SK-N-SH (cell line): ENCODE results near the gene ERC1. TPM values are rescaled to one million over a fixed set of nuclear protein-coding genes. Genes with fewer than 3 reads are reported as not detected.

Experiments
- CTCF ChIA-PET: fragments of 300-600, 350-600 bp; formaldehyde crosslinking; extraction: SDS; loops from one replicate; lab custom pipeline; 2021; lab: Yijun Ruan, JAX
- POLR2A ChIA-PET: fragments of 350-600 bp; sonication (Branson Sonifier 250); formaldehyde crosslinking; extraction: SDS; loops from one replicate; lab custom pipeline; 2020; ENCODE audit warnings: antibody characterized with exemption, inconsistent platforms; lab: Yijun Ruan, JAX
- DNase-seq: peaks from one replicate; pipeline ENCODE4 v3.0.0; 2012
- H2AFZ ChIP-seq: fragments of 200-600 bp; sonication (generic); 2 replicates; pipeline ENCODE4 v1.8.1; 2016; ENCODE audit warnings: antibody characterized with exemption, mild to moderate bottlenecking, low read depth
- H3F3A ChIP-seq: fragments of 200-600 bp; sonication (generic); replicated peaks from 2 replicates; pipeline ENCODE3; 2016; ENCODE audit warnings: antibody characterized with exemption, mild to moderate bottlenecking; ENCODE audit not compliant: insufficient read depth
- H3K27ac ChIP-seq, 2 experiments: fragments of 200-500 bp in 1 of 2; fragments of 200-600 bp in 1 of 2; sonication (Bioruptor generic) in 1 of 2; sonication (generic), shearing (Covaris generic) in 1 of 2; 2 replicates each; pipeline versions ENCODE4 v1.5.1 to v1.6.1; 2014 to 2016; ENCODE audit warnings: low read depth in 2 of 2, inconsistent platforms in 1 of 2, low read length in 1 of 2, mild to moderate bottlenecking in 1 of 2, mixed read lengths in 1 of 2
- H3K27me3 ChIP-seq: fragments of 200-600 bp; sonication (generic), shearing (Covaris generic); 2 replicates; pipeline ENCODE4 v1.6.1; 2016; ENCODE audit warnings: mixed run types; ENCODE audit not compliant: insufficient read depth
- H3K36me3 ChIP-seq, 2 experiments: fragments of 200-500 bp in 1 of 2; fragments of 200-600 bp in 1 of 2; sonication (Bioruptor generic) in 1 of 2; sonication (generic) in 1 of 2; replicated peaks in 1 of 2; 2 replicates each; pipeline versions ENCODE3 to v1.5.1; 2014 to 2016; ENCODE audit warnings: low read length in 1 of 2, mild to moderate bottlenecking in 1 of 2; ENCODE audit not compliant: insufficient read depth in 2 of 2, control insufficient read depth in 1 of 2
- H3K4me1 ChIP-seq, 2 experiments: fragments of 200-500 bp in 1 of 2; fragments of 200-600 bp in 1 of 2; sonication (Bioruptor generic) in 1 of 2; sonication (generic), shearing (Covaris generic) in 1 of 2; 2 replicates each; pipeline versions ENCODE4 v1.5.1 to v1.6.1; 2014 to 2016; ENCODE audit warnings: low read depth in 1 of 2, low read length in 1 of 2, mixed run types in 1 of 2; ENCODE audit not compliant: insufficient read depth in 2 of 2, control insufficient read depth in 1 of 2
- H3K4me2 ChIP-seq: fragments of 200-600 bp; sonication (generic), shearing (Covaris generic); 2 replicates; pipeline ENCODE4 v1.6.1; 2017; ENCODE audit warnings: mixed run types
- H3K4me3 ChIP-seq, 2 experiments: fragments of 200-500 bp in 1 of 2; fragments of 200-600 bp in 1 of 2; sonication (Bioruptor generic) in 1 of 2; sonication (generic), shearing (Covaris generic) in 1 of 2; 2 replicates each; pipeline versions ENCODE4 v1.5.1 to v1.8.1; 2014 to 2016; ENCODE audit warnings: low read depth in 2 of 2, inconsistent platforms in 1 of 2, low read length in 1 of 2, mild to moderate bottlenecking in 1 of 2, mixed read lengths in 1 of 2, moderate library complexity in 1 of 2
- H3K79me2 ChIP-seq: fragments of 200-600 bp; sonication (generic); 2 replicates; pipeline ENCODE4 v1.8.1; 2017; ENCODE audit warnings: mild to moderate bottlenecking; ENCODE audit not compliant: insufficient read depth
- H3K9ac ChIP-seq: fragments of 200-600 bp; sonication (generic); 2 replicates; pipeline ENCODE4 v1.6.1; 2017; ENCODE audit warnings: mixed run types
- H3K9me2 ChIP-seq: fragments of 200-600 bp; sonication (generic); 2 replicates; pipeline ENCODE4 v1.6.1; 2017; ENCODE audit warnings: mixed run types
- H3K9me3 ChIP-seq: fragments of 200-600 bp; sonication (generic); 2 replicates; pipeline ENCODE4 v1.6.1; 2017; ENCODE audit warnings: mixed run types, mild to moderate bottlenecking, moderate library complexity
- H4K20me1 ChIP-seq: fragments of 200-600 bp; sonication (generic); 2 replicates; pipeline ENCODE4 v1.6.1; 2017; ENCODE audit warnings: mild to moderate bottlenecking, mixed run types; ENCODE audit not compliant: insufficient read depth
- ELF1 ChIP-seq: IDR thresholded peaks from 2 replicates; pipeline ENCODE4 v1.4.0; 2012
- EZH2phosphoT487 ChIP-seq: fragments of 200-600 bp; sonication (generic); IDR thresholded peaks from 2 replicates; pipeline ENCODE4 v1.6.1; 2017; ENCODE audit warnings: low read depth, mixed run types, mild to moderate bottlenecking, antibody characterized with exemption, moderate library complexity, borderline replicate concordance
- GABPA ChIP-seq: IDR thresholded peaks from 2 replicates; pipeline ENCODE4 v1.4.0; 2012; ENCODE audit warnings: low read depth, mild to moderate bottlenecking
- MXI1 ChIP-seq: IDR thresholded peaks from 2 replicates; pipeline ENCODE4 v1.6.1; 2012; ENCODE audit warnings: mild to moderate bottlenecking, low read depth, low read length, improper control_type of control experiment
- POLR2AphosphoS5 ChIP-seq: IDR thresholded peaks from 2 replicates; pipeline ENCODE4 v1.6.1; 2012; ENCODE audit warnings: low read depth, low read length
- RAD21 ChIP-seq: IDR thresholded peaks from 2 replicates; pipeline ENCODE4 v1.6.1; 2012; ENCODE audit warnings: mild to moderate bottlenecking, low read length
- RCOR1 ChIP-seq: fragments of 150-350 bp; IDR thresholded peaks from 2 replicates; pipeline ENCODE4 v1.6.1; 2017; ENCODE audit warnings: antibody characterized with exemption, low read length
- RXRA ChIP-seq: IDR thresholded peaks from 2 replicates; pipeline ENCODE4 v1.4.0; 2012; ENCODE audit warnings: low read depth, mild to moderate bottlenecking, borderline replicate concordance
- SIN3A ChIP-seq: IDR thresholded peaks from 2 replicates; pipeline ENCODE4 v1.6.1; 2012; ENCODE audit warnings: low read depth, mild to moderate bottlenecking, low read length, moderate library complexity, borderline replicate concordance
- TCF12 ChIP-seq: IDR thresholded peaks from 2 replicates; pipeline ENCODE4 v1.4.0; 2012
- WGBS: methylation state at CpG from one replicate; pipeline ENCODE4 v1.1.6; 2017; ENCODE audit warnings: low lambda C conversion rate; 5-methylcytosine and 5-hydroxymethylcytosine counted together
- polyA plus RNA-seq, 3 experiments: library from polyadenylated mRNA; depleted of rRNA; stranded (reverse); fragments of >200 nt; gene quantifications; 2 replicates each; pipeline ENCODE4 v1.2.3, GENCODE V29; 2012
- TF ChIP-seq, protein P1 (sequence below): IDR thresholded peaks from 2 replicates; pipeline ENCODE4; 2012
- TF ChIP-seq, protein P2 (sequence below): IDR thresholded peaks from 2 replicates; pipeline ENCODE4 v1.4.0; 2012; ENCODE audit warnings: low read depth, borderline replicate concordance
- TF ChIP-seq, protein P3 (sequence below): IDR thresholded peaks from 2 replicates; pipeline ENCODE4 v1.4.0; 2012; ENCODE audit warnings: low read depth
- TF ChIP-seq, protein P4 (sequence below): fragments of 200-600 bp; sonication (generic); IDR thresholded peaks from 2 replicates; pipeline ENCODE4 v1.6.1; 2017; ENCODE audit warnings: antibody characterized with exemption, mild to moderate bottlenecking, moderate library complexity
- TF ChIP-seq, protein P5 (sequence below): fragments of 150-350 bp; IDR thresholded peaks from 2 replicates; pipeline ENCODE4 v1.6.1; 2016; ENCODE audit warnings: mild to moderate bottlenecking, low read depth, low read length

ERC1 gene
- polyA plus RNA-seq, 1 of the 3 experiments (the other 2 are of a cell fraction), result 7.5 TPM

DNA sequence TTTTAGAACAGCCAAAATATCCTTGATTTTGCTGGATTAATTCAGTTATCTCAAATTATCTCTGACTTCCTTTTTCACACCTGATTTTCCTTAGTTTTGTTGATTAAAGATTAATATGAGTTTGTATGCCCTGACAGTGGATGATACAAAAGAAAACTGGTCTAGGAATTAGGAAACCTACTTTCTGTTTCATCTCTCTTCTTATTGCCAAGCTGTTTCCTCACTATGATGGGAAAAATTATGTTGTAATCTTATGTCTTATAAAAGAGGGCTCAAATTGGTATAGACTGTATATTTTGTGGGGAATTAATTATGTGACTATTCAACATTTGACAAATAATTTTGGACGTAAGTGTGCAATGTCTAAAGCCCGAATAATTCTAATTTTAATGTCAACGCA, 331.8 kb downstream of the ERC1 start:
- TF ChIP-seq RCOR1 (no peak), MXI1 (no peak), GABPA (no peak), ELF1 (no peak), TCF12 (no peak), SIN3A (no peak), EZH2phosphoT487 (no peak), RAD21 (no peak), RXRA (no peak), POLR2AphosphoS5 (no peak)
- TF ChIP-seq, protein P1, sequence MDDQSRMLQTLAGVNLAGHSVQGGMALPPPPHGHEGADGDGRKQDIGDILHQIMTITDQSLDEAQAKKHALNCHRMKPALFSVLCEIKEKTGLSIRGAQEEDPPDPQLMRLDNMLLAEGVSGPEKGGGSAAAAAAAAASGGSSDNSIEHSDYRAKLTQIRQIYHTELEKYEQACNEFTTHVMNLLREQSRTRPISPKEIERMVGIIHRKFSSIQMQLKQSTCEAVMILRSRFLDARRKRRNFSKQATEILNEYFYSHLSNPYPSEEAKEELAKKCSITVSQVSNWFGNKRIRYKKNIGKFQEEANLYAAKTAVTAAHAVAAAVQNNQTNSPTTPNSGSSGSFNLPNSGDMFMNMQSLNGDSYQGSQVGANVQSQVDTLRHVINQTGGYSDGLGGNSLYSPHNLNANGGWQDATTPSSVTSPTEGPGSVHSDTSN, result no peak
- TF ChIP-seq, protein P2, sequence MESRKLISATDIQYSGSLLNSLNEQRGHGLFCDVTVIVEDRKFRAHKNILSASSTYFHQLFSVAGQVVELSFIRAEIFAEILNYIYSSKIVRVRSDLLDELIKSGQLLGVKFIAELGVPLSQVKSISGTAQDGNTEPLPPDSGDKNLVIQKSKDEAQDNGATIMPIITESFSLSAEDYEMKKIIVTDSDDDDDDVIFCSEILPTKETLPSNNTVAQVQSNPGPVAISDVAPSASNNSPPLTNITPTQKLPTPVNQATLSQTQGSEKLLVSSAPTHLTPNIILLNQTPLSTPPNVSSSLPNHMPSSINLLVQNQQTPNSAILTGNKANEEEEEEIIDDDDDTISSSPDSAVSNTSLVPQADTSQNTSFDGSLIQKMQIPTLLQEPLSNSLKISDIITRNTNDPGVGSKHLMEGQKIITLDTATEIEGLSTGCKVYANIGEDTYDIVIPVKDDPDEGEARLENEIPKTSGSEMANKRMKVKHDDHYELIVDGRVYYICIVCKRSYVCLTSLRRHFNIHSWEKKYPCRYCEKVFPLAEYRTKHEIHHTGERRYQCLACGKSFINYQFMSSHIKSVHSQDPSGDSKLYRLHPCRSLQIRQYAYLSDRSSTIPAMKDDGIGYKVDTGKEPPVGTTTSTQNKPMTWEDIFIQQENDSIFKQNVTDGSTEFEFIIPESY, result no peak
- TF ChIP-seq, protein P3, sequence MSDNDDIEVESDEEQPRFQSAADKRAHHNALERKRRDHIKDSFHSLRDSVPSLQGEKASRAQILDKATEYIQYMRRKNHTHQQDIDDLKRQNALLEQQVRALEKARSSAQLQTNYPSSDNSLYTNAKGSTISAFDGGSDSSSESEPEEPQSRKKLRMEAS, result no peak
- TF ChIP-seq, protein P4, sequence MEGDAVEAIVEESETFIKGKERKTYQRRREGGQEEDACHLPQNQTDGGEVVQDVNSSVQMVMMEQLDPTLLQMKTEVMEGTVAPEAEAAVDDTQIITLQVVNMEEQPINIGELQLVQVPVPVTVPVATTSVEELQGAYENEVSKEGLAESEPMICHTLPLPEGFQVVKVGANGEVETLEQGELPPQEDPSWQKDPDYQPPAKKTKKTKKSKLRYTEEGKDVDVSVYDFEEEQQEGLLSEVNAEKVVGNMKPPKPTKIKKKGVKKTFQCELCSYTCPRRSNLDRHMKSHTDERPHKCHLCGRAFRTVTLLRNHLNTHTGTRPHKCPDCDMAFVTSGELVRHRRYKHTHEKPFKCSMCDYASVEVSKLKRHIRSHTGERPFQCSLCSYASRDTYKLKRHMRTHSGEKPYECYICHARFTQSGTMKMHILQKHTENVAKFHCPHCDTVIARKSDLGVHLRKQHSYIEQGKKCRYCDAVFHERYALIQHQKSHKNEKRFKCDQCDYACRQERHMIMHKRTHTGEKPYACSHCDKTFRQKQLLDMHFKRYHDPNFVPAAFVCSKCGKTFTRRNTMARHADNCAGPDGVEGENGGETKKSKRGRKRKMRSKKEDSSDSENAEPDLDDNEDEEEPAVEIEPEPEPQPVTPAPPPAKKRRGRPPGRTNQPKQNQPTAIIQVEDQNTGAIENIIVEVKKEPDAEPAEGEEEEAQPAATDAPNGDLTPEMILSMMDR, result no peak
- TF ChIP-seq, protein P5, sequence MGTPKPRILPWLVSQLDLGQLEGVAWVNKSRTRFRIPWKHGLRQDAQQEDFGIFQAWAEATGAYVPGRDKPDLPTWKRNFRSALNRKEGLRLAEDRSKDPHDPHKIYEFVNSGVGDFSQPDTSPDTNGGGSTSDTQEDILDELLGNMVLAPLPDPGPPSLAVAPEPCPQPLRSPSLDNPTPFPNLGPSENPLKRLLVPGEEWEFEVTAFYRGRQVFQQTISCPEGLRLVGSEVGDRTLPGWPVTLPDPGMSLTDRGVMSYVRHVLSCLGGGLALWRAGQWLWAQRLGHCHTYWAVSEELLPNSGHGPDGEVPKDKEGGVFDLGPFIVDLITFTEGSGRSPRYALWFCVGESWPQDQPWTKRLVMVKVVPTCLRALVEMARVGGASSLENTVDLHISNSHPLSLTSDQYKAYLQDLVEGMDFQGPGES, result no peak
- Histone ChIP-seq H3K9ac (no peak overlapping the region), H3K4me1 (peaks cover 0 to 12% of the 10 kb centered on the region in 2 experiments; a peak in 3 of 4 replicates), H3K27me3 (no peaks in the 10 kb centered on the region), H4K20me1 (no peaks in the 10 kb centered on the region), H3K79me2 (no peaks in the 10 kb centered on the region), H3K36me3 (peaks cover 2 to 13% of the 10 kb centered on the region in 2 experiments), H3K4me3 (no peak overlapping the region), H3K27ac (no peak overlapping the region), H2AFZ (no peak overlapping the region), H3F3A (peaks cover 14% of the 10 kb centered on the region), H3K9me2 (no peaks in the 10 kb centered on the region; the same call in 1 of the 2 replicates), H3K9me3 (no peaks in the 10 kb centered on the region), H3K4me2 (no peak overlapping the region)
- no peak for DNase-seq
- POLR2A ChIA-PET, result no interaction called here
- CTCF ChIA-PET, result interaction anchor here (1.1 kb wide), 1 partner anchor 16 kb away, joined by 3 read pairs; no protein-coding TSS in a partner anchor
- 94% methylated on average over 3 of the region's 3 CpGs for WGBS
